PC-9 (cell line): ENCODE data around the gene CACNA2D4. TPM values are rescaled to one million over a fixed set of nuclear protein-coding genes. Genes with fewer than 3 reads are reported as not detected.

Source experiments
- BruUV-seq: library from RNA; stranded (reverse); fragments of 400-500 nt; replicated peaks from 2 replicates; lab custom pipeline; 2021; lab: Mats Ljungman, UMichigan
- CTCF ChIA-PET: fragments of 300-600 bp; sonication (Branson Sonifier 250); formaldehyde crosslinking; loops from one replicate; lab custom pipeline; 2022; ENCODE audit warnings: antibody characterized with exemption; lab: Charles Lee
- POLR2A ChIA-PET: fragments of 300-600 bp; sonication (Branson Sonifier 250); formaldehyde crosslinking; loops from one replicate; lab custom pipeline; 2022; ENCODE audit warnings: antibody characterized with exemption; ENCODE audit not compliant: unreplicated experiment; lab: Charles Lee
- DNase-seq, 2 experiments: peaks; one replicate each; pipeline versions ENCODE4 v3.0.0 to v3.0.0-alpha.2; 2015 to 2022; ENCODE audit warnings: mixed read lengths in 1 of 2
- H2AFZ ChIP-seq: fragments of 200-600 bp; sonication (generic); 2 replicates; pipeline ENCODE4 v1.8.1; 2017; ENCODE audit warnings: antibody characterized with exemption
- H3F3A ChIP-seq: fragments of 200-600 bp; sonication (generic); 2 replicates; pipeline ENCODE4 v1.8.1; 2017; ENCODE audit warnings: antibody characterized with exemption, mild to moderate bottlenecking, low read depth; ENCODE audit not compliant: insufficient read depth
- H3K27ac ChIP-seq: fragments of 200-600 bp; sonication (generic); 2 replicates; pipeline ENCODE4 v1.6.1; 2016; ENCODE audit warnings: mixed run types
- H3K27me3 ChIP-seq: fragments of 200-600 bp; sonication (generic); 2 replicates; pipeline ENCODE4 v1.6.1; 2016; ENCODE audit warnings: low read depth, mixed run types; ENCODE audit not compliant: insufficient read depth
- H3K36me3 ChIP-seq: fragments of 200-600 bp; sonication (generic); 2 replicates; pipeline ENCODE4 v1.6.1; 2016; ENCODE audit warnings: low read depth, mixed run types
- H3K4me1 ChIP-seq: fragments of 200-600 bp; sonication (generic); replicated peaks from 2 replicates; pipeline ENCODE4 v1.6.1; 2016; ENCODE audit warnings: mixed run types; ENCODE audit not compliant: insufficient read depth
- H3K4me2 ChIP-seq: fragments of 200-600 bp; sonication (generic); 2 replicates; pipeline ENCODE4 v1.6.1; 2017; ENCODE audit warnings: mixed run types
- H3K4me3 ChIP-seq: fragments of 200-600 bp; sonication (generic); 2 replicates; pipeline ENCODE4 v1.6.1; 2016; ENCODE audit warnings: mixed run types
- H3K79me2 ChIP-seq: fragments of 200-600 bp; sonication (generic); 2 replicates; pipeline ENCODE4 v1.6.1; 2017; ENCODE audit warnings: low read depth, mixed run types
- H3K9me2 ChIP-seq: fragments of 200-600 bp; sonication (generic); 2 replicates; pipeline ENCODE4 v1.8.1; 2017; ENCODE audit warnings: mild to moderate bottlenecking; ENCODE audit not compliant: insufficient read depth
- H3K9me3 ChIP-seq: fragments of 200-600 bp; sonication (generic); 2 replicates; pipeline ENCODE4 v1.8.1; 2016; ENCODE audit warnings: low read depth; ENCODE audit not compliant: insufficient read depth
- H4K20me1 ChIP-seq: fragments of 200-600 bp; sonication (generic); 2 replicates; pipeline ENCODE4 v1.8.1; 2017; ENCODE audit not compliant: insufficient read depth
- CTCF ChIP-seq: fragments of 200-600 bp; sonication (generic); conservative IDR thresholded peaks from 2 replicates; pipeline ENCODE4 v1.6.1; 2017; ENCODE audit warnings: mixed run types, antibody characterized with exemption, mild to moderate bottlenecking, moderate library complexity
- EZH2 ChIP-seq: fragments of 200-600 bp; sonication (generic); IDR thresholded peaks from 2 replicates; pipeline ENCODE4 v1.8.0; 2017; ENCODE audit warnings: antibody characterized with exemption, low read depth
- intact Hi-C: fragments of 100-400 bp; cut with micrococcal nuclease; formaldehyde crosslinking; loops from one replicate; pipeline ENCODE4 v1.10.0; 2022; ENCODE audit not compliant: unreplicated experiment
- total RNA-seq: library from RNA; stranded (reverse); gene quantifications from 2 replicates; pipeline ENCODE4 v1.2.3, GENCODE V29; 2021

CACNA2D4 gene
- total RNA-seq, 1 experiment from 2014 or later = not detected

GRCh38 chr12:1836241-1836803 is 82.1 kb downstream of the CACNA2D4 start:
- ChIA-PET CTCF (interaction anchor here (0.5 kb wide), 2 partner anchors 183 to 817 kb away, joined by 3 to 5 read pairs; no protein-coding TSS in a partner anchor), POLR2A (interaction anchor here (0.7 kb wide), 1 partner anchor 19 kb away, joined by 3 read pairs; no protein-coding TSS in a partner anchor)
- Histone ChIP-seq H3K36me3 (no peaks in the 10 kb centered on the region), H4K20me1 (peaks cover 3% of the 10 kb centered on the region; the same call in 1 of the 2 replicates), H3F3A (no peaks in the 10 kb centered on the region; the same call in 1 of the 2 replicates), H3K27me3 (peaks cover 97% of the 10 kb centered on the region), H3K9me2 (no peaks in the 10 kb centered on the region), H3K27ac (no peak overlapping the region), H3K9me3 (no peaks in the 10 kb centered on the region), H3K79me2 (no peaks in the 10 kb centered on the region), H2AFZ (no peak overlapping the region), H3K4me2 (peak overlapping the region; percentile 49), H3K4me3 (no peak overlapping the region), H3K4me1 (peaks cover 21% of the 10 kb centered on the region)
- intact Hi-C loops = no loop called here
- BruUV-seq = no TSS peak
- TF ChIP-seq EZH2 = no peak
- no peak for TF ChIP-seq CTCF
- no peak for DNase-seq

GRCh38 chr12:1835211-1836131 is 83.0 kb downstream of the CACNA2D4 start:
- intact Hi-C loops = no loop called here
- Histone ChIP-seq H3K4me3 (no peak overlapping the region), H3K79me2 (no peaks in the 10 kb centered on the region), H3K9me3 (no peaks in the 10 kb centered on the region), H3K4me2 (no peak overlapping the region), H3K9me2 (no peaks in the 10 kb centered on the region), H4K20me1 (peaks cover 8% of the 10 kb centered on the region; the same call in 1 of the 2 replicates), H3K36me3 (no peaks in the 10 kb centered on the region), H3F3A (no peaks in the 10 kb centered on the region; the same call in 1 of the 2 replicates), H3K4me1 (peaks cover 21% of the 10 kb centered on the region), H3K27ac (no peak overlapping the region), H2AFZ (no peak overlapping the region), H3K27me3 (peaks cover 97% of the 10 kb centered on the region)
- POLR2A ChIA-PET = no interaction called here
- TF ChIP-seq EZH2 = no peak
- no peak for TF ChIP-seq CTCF
- CTCF ChIA-PET = no interaction called here
- no peak for DNase-seq
- no TSS peak for BruUV-seq

GRCh38 chr12:1834186-1834925 is 84.1 kb downstream of the CACNA2D4 start:
- no peaks in the 10 kb centered on the region for H3K36me3 ChIP-seq
- CTCF ChIA-PET = no interaction called here
- no peaks in the 10 kb centered on the region for H3K9me2 ChIP-seq
- H3F3A ChIP-seq = no peaks in the 10 kb centered on the region; the same call in 1 of the 2 replicates
- no peak overlapping the region for H3K4me2 ChIP-seq
- no peaks in the 10 kb centered on the region for H3K9me3 ChIP-seq
- H3K4me1 ChIP-seq = peaks cover 21% of the 10 kb centered on the region
- BruUV-seq = no TSS peak
- H3K79me2 ChIP-seq = no peaks in the 10 kb centered on the region
- H2AFZ ChIP-seq = no peak overlapping the region
- H3K27ac ChIP-seq = no peak overlapping the region
- no peak for TF ChIP-seq CTCF
- TF ChIP-seq EZH2 = no peak
- H3K27me3 ChIP-seq = peaks cover 99% of the 10 kb centered on the region
- DNase-seq = no peak
- POLR2A ChIA-PET = no interaction called here
- H3K4me3 ChIP-seq = no peak overlapping the region
- peaks cover 9% of the 10 kb centered on the region; the same call in 1 of the 2 replicates for H4K20me1 ChIP-seq
- intact Hi-C loops = no loop called here
